Sigmoid colon (tissue), 4 donors: ENCODE results near the gene GABRR3.

Experiments used
- CTCF ChIP-seq, 4 experiments: fragments of 450-650 bp in 3 of 4; fragments of 200-600 bp in 1 of 4; IDR thresholded peaks; one replicate each; pipeline ENCODE4 v1.5.1; 2016 to 2019; ENCODE audit warnings: antibody characterized with exemption in 4 of 4, mild to moderate bottlenecking in 3 of 4, moderate library complexity in 2 of 4
- EP300 ChIP-seq, 4 donors: sonication (generic); formaldehyde crosslinking; IDR thresholded peaks; one replicate each; pipeline ENCODE4 v1.6.1; 2017; ENCODE audit warnings: antibody characterized with exemption in 4 of 4
- POLR2A ChIP-seq, 2 donors: fragments of 450-650 bp; IDR thresholded peaks; one replicate each; pipeline ENCODE4 v1.6.1; 2016; ENCODE audit warnings: antibody characterized with exemption in 2 of 2, mild to moderate bottlenecking in 2 of 2, moderate library complexity in 2 of 2
- POLR2AphosphoS5 ChIP-seq, 4 donors: sonication (generic); formaldehyde crosslinking; IDR thresholded peaks; one replicate each; pipeline ENCODE4 v1.6.1; 2017; ENCODE audit warnings: antibody characterized with exemption in 4 of 4

DNA sequence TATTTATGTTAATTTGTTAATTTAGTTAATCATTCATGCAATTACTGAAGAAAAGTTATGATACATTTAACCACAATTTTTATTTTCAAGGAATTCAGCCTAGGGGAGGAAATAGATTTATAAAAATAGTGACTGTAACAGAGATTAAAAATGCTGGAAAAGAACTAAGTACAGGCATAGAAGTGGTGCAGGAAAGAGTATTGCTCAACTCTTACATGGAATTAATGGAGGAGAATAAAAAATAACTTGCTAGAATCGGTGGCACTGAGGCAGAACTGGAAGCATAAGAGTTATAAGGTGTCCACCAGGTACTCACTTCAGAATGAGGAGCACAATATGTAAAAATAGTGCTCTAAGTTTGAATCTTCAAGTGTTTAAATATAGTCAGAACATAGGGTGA lies 38.4 kb upstream of the GABRR3 start:
- TF ChIP-seq EP300 (IDR thresholded peaks at IDR 0.05): no peak
- no peak for TF ChIP-seq CTCF (IDR thresholded peaks at IDR 0.05)
- no peak for TF ChIP-seq POLR2A (IDR thresholded peaks at IDR 0.05)
- no peak for TF ChIP-seq POLR2AphosphoS5 (IDR thresholded peaks at IDR 0.05)
